Measurements from ENCODE around the gene TRIM56. TPM values are rescaled to one million over a fixed set of nuclear protein-coding genes. Genes with fewer than 3 reads are reported as not detected.
"Not testable (repeated sequence)": the region's sequence is repeated elsewhere in the genome, so short reads cannot be mapped to it uniquely, and the experiment has no call there.

TRIM56 gene
- total and polyA plus RNA-seq, 9 of the 15 experiments (the other 6 are each of a cell fraction or from before 2014, with no cell fraction given) = 2.0 to 29.7 (median 11.6) TPM

GRCh38 chr7:101132626-101133600 lies 47.6 kb downstream of the TRIM56 start:
- H3K4me1 ChIP-seq (replicated peaks in 1 of 2; ENCODE audit: control insufficient read depth in 2 of 2, insufficient read depth in 2 of 2, low read length in 2 of 2) = peaks cover 21 to 32% of the 10 kb centered on the region in 2 experiments
- H3K27me3 ChIP-seq (ENCODE audit: control insufficient read depth in 2 of 2, insufficient read depth in 2 of 2, low read length in 2 of 2); FAIRE-seq; H3K4me3 ChIP-seq; H4K20me1 ChIP-seq (replicated peaks; ENCODE audit: control insufficient read depth, insufficient read depth, low read length); intact Hi-C loops (cut with micrococcal nuclease); H3K9me1 ChIP-seq (ENCODE audit: control insufficient read depth, insufficient read depth, low read length); ATAC-seq; BruUV-seq (replicated peaks); H3K9me3 ChIP-seq (replicated peaks; ENCODE audit: control insufficient read depth, insufficient read depth, low read depth, low read length); H3K27ac ChIP-seq (ENCODE audit: extremely low read depth, low read depth, low read length); H3K36me3 ChIP-seq (ENCODE audit: control insufficient read depth, insufficient read depth, low read length); H3K9ac ChIP-seq (ENCODE audit: insufficient read depth in 1 of 2, low read depth in 2 of 2, low read length in 2 of 2); in situ Hi-C loops (cut with MboI); CTCF ChIA-PET (ENCODE audit: low intra/inter-chr PET ratio); H3K4me2 ChIP-seq (ENCODE audit: insufficient read depth, low read length); DNase-seq (ENCODE audit: extremely low read depth in 1 of 4, low spot score in 3 of 4); H3K79me2 ChIP-seq (ENCODE audit: control insufficient read depth, insufficient read depth, low read length): not testable (repeated sequence)
- H2AFZ ChIP-seq (ENCODE audit: low read depth, low read length) = peak overlapping the region; percentile 61; the same call in 1 of the 2 replicates
- WGBS (ENCODE audit: insufficient coverage, low coverage, missing lambda C conversion rate) = 63% methylated on average over 17 of the region's 18 CpGs
- TF ChIP-seq ZNF121 (CRISPR knock-in tag; conservative IDR thresholded peaks at IDR 0.05) (peak; percentile 40), PRDM10 (IDR thresholded peaks at IDR 0.05; ENCODE audit: partially characterized antibody) (peak; percentile 43), RBM25 (IDR thresholded peaks at IDR 0.05; ENCODE audit: low read depth, low read length, severe bottlenecking) (peak; percentile 17)
- POLR2A ChIA-PET = interaction anchor here (0.6 to 3.1 kb wide), 5 partner anchors 9 to 59 kb away, joined by 3 to 13 read pairs (median 3); partner anchors contain the start of genes AP1S1 and TRIM56

Measured in K562 (cell line).